Bronchial epithelial cell (primary cell): ENCODE data around the gene CLCNKB. TPM values are rescaled to one million over a fixed set of nuclear protein-coding genes. Genes with fewer than 3 reads are reported as not detected.

Source experiments
- DNase-seq: peaks from one replicate; pipeline ENCODE4 v3.0.0-alpha.2; 2010; ENCODE audit warnings: low read depth
- FAIRE-seq: peaks from 2 replicates; lab custom pipeline; 2011; peaks lifted over from hg19 to GRCh38; lab: Jason Lieb, UNC
- H3K27me3 ChIP-seq: 2 replicates; pipeline ENCODE4 v1.5.1; 2011; ENCODE audit warnings: low read length; ENCODE audit not compliant: control insufficient read depth, insufficient read depth
- H3K36me3 ChIP-seq: 2 replicates; pipeline ENCODE4 v1.5.1; 2011; ENCODE audit warnings: low read length; ENCODE audit not compliant: control insufficient read depth, insufficient read depth
- H3K4me3 ChIP-seq: 2 replicates; pipeline ENCODE4 v1.5.1; 2011; ENCODE audit warnings: mild to moderate bottlenecking, low read depth, low read length, control low read depth
- total RNA-seq: library from RNA; depleted of rRNA; stranded (reverse); fragments of >200 nt; gene quantifications from 2 replicates; pipeline ENCODE4 v1.2.1, GENCODE V29; 2014
- TF ChIP-seq, protein P1 (sequence below): IDR thresholded peaks from 2 replicates; pipeline ENCODE4 v1.5.1; 2011; ENCODE audit warnings: mild to moderate bottlenecking, moderate library complexity, low read length, control low read depth, inconsistent platforms; ENCODE audit not compliant: insufficient read depth, severe bottlenecking

Gene CLCNKB
- total RNA-seq, 1 donor from 2014 or later: under 0.01 TPM

DNA sequence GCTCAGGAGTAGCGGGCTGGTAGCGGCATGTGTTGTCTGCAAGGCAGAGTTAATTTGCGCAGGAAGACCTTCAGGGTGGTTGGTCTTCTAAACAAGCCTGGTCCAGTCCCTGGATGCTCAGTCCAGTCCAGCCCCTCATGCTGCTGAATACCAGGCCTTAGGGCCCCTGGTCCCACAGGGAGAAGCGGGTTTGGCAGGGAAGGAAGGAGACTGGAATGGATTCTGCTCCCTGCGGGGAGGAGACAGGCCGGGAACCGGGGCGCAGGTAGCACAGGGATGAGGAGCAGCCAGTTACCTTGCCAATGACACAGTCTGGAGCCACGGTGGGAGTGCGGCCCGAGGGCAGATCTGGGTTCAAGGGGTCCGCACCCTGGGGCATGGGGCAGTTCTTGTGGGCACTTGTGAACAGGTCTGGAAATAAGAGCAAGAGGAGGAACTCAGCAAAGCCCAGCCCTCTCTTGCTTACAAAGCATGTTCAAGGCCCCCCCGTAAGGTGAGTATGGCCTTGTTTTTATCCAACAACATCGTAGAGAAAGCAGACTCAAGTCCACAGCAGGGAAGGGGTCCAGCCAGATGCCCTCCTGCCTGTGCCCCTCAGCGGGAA is 19.7 kb downstream of the CLCNKB start:
- no peak overlapping the region for H3K4me3 ChIP-seq
- FAIRE-seq: no peak

GRCh38 chr1:16063921-16064320 is 20.3 kb downstream of the CLCNKB start:
- no peaks in the 10 kb centered on the region for H3K27me3 ChIP-seq
- no peak overlapping the region for H3K4me3 ChIP-seq
- DNase-seq: no peak
- no peak for FAIRE-seq
- TF ChIP-seq, protein P1, sequence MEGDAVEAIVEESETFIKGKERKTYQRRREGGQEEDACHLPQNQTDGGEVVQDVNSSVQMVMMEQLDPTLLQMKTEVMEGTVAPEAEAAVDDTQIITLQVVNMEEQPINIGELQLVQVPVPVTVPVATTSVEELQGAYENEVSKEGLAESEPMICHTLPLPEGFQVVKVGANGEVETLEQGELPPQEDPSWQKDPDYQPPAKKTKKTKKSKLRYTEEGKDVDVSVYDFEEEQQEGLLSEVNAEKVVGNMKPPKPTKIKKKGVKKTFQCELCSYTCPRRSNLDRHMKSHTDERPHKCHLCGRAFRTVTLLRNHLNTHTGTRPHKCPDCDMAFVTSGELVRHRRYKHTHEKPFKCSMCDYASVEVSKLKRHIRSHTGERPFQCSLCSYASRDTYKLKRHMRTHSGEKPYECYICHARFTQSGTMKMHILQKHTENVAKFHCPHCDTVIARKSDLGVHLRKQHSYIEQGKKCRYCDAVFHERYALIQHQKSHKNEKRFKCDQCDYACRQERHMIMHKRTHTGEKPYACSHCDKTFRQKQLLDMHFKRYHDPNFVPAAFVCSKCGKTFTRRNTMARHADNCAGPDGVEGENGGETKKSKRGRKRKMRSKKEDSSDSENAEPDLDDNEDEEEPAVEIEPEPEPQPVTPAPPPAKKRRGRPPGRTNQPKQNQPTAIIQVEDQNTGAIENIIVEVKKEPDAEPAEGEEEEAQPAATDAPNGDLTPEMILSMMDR: no peak
- no peaks in the 10 kb centered on the region for H3K36me3 ChIP-seq

More for the DNA sequence above, 19.7 kb downstream of the CLCNKB start:
- Histone ChIP-seq H3K36me3 (no peaks in the 10 kb centered on the region), H3K27me3 (no peaks in the 10 kb centered on the region)
- no peak for DNase-seq
- TF ChIP-seq, protein P1: no peak

GRCh38 chr1:16064536-16065268 is 21.1 kb downstream of the CLCNKB start:
- no peak overlapping the region for H3K4me3 ChIP-seq
- H3K27me3 ChIP-seq: no peaks in the 10 kb centered on the region
- DNase-seq: no peak
- TF ChIP-seq, protein P1: no peak
- no peaks in the 10 kb centered on the region for H3K36me3 ChIP-seq
- FAIRE-seq: no peak

GRCh38 chr1:16065269-16065576 is 21.6 kb downstream of the CLCNKB start:
- DNase-seq (no peak), FAIRE-seq (no peak)
- Histone ChIP-seq H3K4me3 (no peak overlapping the region), H3K36me3 (no peaks in the 10 kb centered on the region), H3K27me3 (no peaks in the 10 kb centered on the region)
- TF ChIP-seq, protein P1: no peak

DNA sequence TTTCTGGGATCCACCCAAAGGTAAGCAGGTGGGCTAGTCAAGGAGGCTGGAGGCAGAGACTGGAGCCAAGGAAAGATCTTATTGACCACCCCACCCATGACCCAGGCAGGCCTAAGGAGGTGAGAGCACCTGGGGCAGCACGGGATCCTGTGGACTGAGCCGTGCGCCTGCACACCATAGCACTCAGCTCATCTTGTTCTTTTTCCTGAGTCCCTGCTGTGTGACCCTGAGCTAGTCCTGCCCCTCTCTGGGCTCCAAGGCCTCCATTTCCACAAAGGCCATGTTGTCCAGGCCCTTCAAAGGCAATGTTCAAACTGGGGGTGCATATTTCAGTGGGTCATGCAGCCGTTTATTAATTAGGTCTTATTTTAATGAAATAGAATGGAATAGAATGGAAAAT is 22.7 kb downstream of the CLCNKB start:
- no peaks in the 10 kb centered on the region for H3K27me3 ChIP-seq
- DNase-seq (no peak), FAIRE-seq (no peak)
- TF ChIP-seq, protein P1: no peak
- H3K36me3 ChIP-seq: no peaks in the 10 kb centered on the region
- no peak overlapping the region for H3K4me3 ChIP-seq
